Neural progenitor cell (in vitro differentiated cells): ENCODE data around the gene NEDD9.

Source experiments
- EZH2 ChIP-seq: fragments of 200-600 bp; sonication (generic); IDR thresholded peaks from 2 replicates; pipeline ENCODE4 v1.6.1; 2017; ENCODE audit warnings: antibody characterized with exemption, mild to moderate bottlenecking, moderate library complexity
- TF ChIP-seq, protein P1 (sequence below): fragments of 200-600 bp; sonication (generic); IDR thresholded peaks from 2 replicates; pipeline ENCODE4 v1.5.1; 2017; ENCODE audit warnings: antibody characterized with exemption, mild to moderate bottlenecking

DNA sequence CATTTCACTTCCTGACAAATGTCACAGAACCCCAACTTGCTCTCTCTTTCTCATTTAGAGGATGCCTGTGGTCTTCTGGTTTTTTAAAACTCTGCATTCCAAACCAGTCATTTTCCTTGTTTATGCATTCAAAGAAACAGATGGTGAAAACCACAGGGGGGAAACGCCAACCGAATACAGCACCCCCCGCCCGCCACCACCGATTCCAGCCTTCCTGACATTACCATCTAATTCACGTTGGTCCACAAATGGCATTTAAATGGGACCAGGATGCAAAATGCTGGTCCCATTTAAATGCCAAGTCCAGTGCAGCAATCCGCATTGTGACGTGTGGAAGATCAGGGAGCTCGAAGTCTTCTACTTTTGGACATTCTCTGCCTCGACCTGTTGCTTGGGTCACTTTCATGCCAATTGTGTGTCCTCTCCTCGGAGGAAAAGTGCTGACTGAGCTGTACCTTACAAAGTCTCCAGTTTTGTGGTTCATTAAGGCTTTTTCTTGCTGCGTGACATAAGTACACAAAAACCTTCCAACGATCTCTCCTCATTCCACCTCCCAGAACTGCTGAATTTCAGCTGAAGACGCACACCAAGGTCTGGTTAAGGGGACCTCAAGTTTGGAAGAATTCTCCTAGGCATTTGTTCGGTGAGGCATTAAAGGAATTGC is 35.8 kb downstream of the NEDD9 start:
- TF ChIP-seq, protein P1, sequence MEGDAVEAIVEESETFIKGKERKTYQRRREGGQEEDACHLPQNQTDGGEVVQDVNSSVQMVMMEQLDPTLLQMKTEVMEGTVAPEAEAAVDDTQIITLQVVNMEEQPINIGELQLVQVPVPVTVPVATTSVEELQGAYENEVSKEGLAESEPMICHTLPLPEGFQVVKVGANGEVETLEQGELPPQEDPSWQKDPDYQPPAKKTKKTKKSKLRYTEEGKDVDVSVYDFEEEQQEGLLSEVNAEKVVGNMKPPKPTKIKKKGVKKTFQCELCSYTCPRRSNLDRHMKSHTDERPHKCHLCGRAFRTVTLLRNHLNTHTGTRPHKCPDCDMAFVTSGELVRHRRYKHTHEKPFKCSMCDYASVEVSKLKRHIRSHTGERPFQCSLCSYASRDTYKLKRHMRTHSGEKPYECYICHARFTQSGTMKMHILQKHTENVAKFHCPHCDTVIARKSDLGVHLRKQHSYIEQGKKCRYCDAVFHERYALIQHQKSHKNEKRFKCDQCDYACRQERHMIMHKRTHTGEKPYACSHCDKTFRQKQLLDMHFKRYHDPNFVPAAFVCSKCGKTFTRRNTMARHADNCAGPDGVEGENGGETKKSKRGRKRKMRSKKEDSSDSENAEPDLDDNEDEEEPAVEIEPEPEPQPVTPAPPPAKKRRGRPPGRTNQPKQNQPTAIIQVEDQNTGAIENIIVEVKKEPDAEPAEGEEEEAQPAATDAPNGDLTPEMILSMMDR = no peak
- TF ChIP-seq EZH2 = no peak
